ENCODE measurements around the gene SYNPO. TPM values are rescaled to one million over a fixed set of nuclear protein-coding genes. Genes with fewer than 3 reads are reported as not detected.
A peak's percentile ranks its signal among the peaks of the same experiment; 100 is the strongest.

The SYNPO gene
- polyA plus RNA-seq, 1 donor (not counting 4 experiments of a cell fraction or from before 2014, with no cell fraction given): 6.0 TPM

DNA sequence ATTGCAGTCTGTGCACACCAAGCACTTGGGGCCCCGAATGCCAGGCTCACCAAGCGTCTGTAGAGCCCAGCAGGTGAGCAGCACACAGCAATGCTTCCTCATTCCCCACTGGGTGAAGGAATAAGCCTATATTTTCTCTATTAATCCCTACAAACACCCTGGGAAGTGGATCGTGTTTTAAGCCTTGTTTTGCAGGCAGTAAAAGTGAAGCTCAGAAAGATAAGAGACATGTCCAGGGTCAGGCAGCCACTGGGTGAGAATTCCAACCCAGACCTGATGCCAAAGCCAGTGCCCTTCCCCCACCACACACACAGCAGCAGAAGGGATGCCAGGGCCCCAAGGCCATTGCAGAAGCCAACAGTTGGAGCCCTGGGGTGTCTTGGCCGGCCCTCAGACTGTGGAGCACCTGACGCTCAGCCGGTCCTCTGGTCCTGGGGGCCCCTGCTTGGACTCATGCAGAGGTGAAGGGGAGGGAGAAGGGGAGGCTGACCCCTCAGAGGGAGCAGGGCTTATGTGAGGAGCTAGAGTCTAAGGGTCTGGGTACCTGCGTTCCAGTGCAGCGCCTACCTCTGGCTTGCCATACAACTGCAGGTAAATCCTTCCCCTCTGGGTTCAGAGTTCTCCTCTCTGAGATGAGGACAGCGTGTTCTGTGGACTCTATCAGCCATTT, 26.3 kb upstream of the SYNPO start:
- Histone ChIP-seq H3K9ac (ENCODE audit: control insufficient read depth, extremely low read depth, insufficient read depth, low read length) (no peak overlapping the region), H3K27ac (ENCODE audit: control insufficient read depth, insufficient read depth, low read length) (no peak overlapping the region), H4K20me1 (ENCODE audit: control insufficient read depth, extremely low read depth, insufficient read depth, low read length) (no peaks in the 10 kb centered on the region), H3K4me2 (ENCODE audit: control insufficient read depth, extremely low read depth, insufficient read depth, low read depth, low read length) (no peak overlapping the region), H3K79me2 (ENCODE audit: control insufficient read depth, insufficient read depth, low read length) (no peaks in the 10 kb centered on the region), H2AFZ (ENCODE audit: control insufficient read depth, low read length) (no peak overlapping the region), H3K4me3 (ENCODE audit: control insufficient read depth in 2 of 3, extremely low read depth in 1 of 3, insufficient read depth in 2 of 3, low read depth in 1 of 3, low read length in 3 of 3) (no peak overlapping the region), H3K4me1 (ENCODE audit: control insufficient read depth, extremely low read depth, insufficient read depth, low read length) (peaks cover 14% of the 10 kb centered on the region), H3K36me3 (ENCODE audit: control insufficient read depth in 2 of 2, extremely low read depth in 1 of 2, insufficient read depth in 2 of 2, low read length in 2 of 2) (no peaks in the 10 kb centered on the region), H3K9me3 (ENCODE audit: control insufficient read depth, low read depth, low read length) (no peaks in the 10 kb centered on the region), H3K27me3 (ENCODE audit: control insufficient read depth, extremely low read depth, insufficient read depth, low read length) (peaks cover 8% of the 10 kb centered on the region), H3K9me1 (ENCODE audit: control insufficient read depth, extremely low read depth, insufficient read depth, low read length) (no peaks in the 10 kb centered on the region)
- FAIRE-seq (no peak), DNase-seq (ENCODE audit: low read depth, low spot score) (no peak)
- dilution Hi-C loops (cut with MboI; ENCODE audit: extremely low pct_ligation_motif_present, low sequenced_read_pairs): no loop called here
- no peak for TF ChIP-seq EZH2 (IDR thresholded peaks at IDR 0.05; ENCODE audit: low read length)
- TF ChIP-seq, protein P1, sequence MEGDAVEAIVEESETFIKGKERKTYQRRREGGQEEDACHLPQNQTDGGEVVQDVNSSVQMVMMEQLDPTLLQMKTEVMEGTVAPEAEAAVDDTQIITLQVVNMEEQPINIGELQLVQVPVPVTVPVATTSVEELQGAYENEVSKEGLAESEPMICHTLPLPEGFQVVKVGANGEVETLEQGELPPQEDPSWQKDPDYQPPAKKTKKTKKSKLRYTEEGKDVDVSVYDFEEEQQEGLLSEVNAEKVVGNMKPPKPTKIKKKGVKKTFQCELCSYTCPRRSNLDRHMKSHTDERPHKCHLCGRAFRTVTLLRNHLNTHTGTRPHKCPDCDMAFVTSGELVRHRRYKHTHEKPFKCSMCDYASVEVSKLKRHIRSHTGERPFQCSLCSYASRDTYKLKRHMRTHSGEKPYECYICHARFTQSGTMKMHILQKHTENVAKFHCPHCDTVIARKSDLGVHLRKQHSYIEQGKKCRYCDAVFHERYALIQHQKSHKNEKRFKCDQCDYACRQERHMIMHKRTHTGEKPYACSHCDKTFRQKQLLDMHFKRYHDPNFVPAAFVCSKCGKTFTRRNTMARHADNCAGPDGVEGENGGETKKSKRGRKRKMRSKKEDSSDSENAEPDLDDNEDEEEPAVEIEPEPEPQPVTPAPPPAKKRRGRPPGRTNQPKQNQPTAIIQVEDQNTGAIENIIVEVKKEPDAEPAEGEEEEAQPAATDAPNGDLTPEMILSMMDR (optimal IDR thresholded peaks at IDR 0.05 in 1 of 3, IDR thresholded peaks at IDR 0.05 in 1 of 3, conservative IDR thresholded peaks at IDR 0.05 in 1 of 3; ENCODE audit: extremely low read depth in 1 of 3, insufficient read depth in 2 of 3, low read length in 3 of 3): peak; percentile 30 to 32 (median 30)

DNA sequence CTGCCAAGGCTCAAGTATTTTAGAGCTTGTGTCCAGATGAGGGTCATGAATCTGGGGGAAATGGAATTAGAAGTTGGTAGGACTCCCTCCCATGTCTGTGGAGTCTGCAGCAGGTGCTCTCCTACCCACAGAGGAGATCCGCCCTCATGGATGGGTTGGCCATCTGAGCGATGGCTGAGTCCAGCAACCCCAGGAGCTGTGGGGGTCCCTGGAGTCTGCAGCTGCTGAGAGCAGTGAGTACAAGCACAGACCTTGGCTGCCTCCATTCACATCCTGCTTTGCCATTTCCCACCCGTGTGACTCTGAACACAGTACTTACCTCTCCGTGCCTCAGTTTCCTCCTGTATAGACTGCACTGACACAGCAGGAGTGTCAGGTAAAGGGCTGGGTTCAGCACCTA, 25.8 kb upstream of the SYNPO start:
- TF ChIP-seq, protein P1 (optimal IDR thresholded peaks at IDR 0.05 in 1 of 3, IDR thresholded peaks at IDR 0.05 in 1 of 3, conservative IDR thresholded peaks at IDR 0.05 in 1 of 3; ENCODE audit: extremely low read depth in 1 of 3, insufficient read depth in 2 of 3, low read length in 3 of 3): no peak
- no peak for TF ChIP-seq EZH2 (IDR thresholded peaks at IDR 0.05; ENCODE audit: low read length)
- Histone ChIP-seq H3K27ac (ENCODE audit: control insufficient read depth, insufficient read depth, low read length) (no peak overlapping the region), H3K4me3 (ENCODE audit: control insufficient read depth in 2 of 3, extremely low read depth in 1 of 3, insufficient read depth in 2 of 3, low read depth in 1 of 3, low read length in 3 of 3) (no peak overlapping the region), H3K4me2 (ENCODE audit: control insufficient read depth, extremely low read depth, insufficient read depth, low read depth, low read length) (peak overlapping the region; percentile 46), H4K20me1 (ENCODE audit: control insufficient read depth, extremely low read depth, insufficient read depth, low read length) (no peaks in the 10 kb centered on the region), H3K9me1 (ENCODE audit: control insufficient read depth, extremely low read depth, insufficient read depth, low read length) (no peaks in the 10 kb centered on the region), H3K27me3 (ENCODE audit: control insufficient read depth, extremely low read depth, insufficient read depth, low read length) (peaks cover 8% of the 10 kb centered on the region), H2AFZ (ENCODE audit: control insufficient read depth, low read length) (no peak overlapping the region), H3K4me1 (ENCODE audit: control insufficient read depth, extremely low read depth, insufficient read depth, low read length) (peaks cover 14% of the 10 kb centered on the region), H3K9ac (ENCODE audit: control insufficient read depth, extremely low read depth, insufficient read depth, low read length) (no peak overlapping the region), H3K79me2 (ENCODE audit: control insufficient read depth, insufficient read depth, low read length) (no peaks in the 10 kb centered on the region), H3K9me3 (ENCODE audit: control insufficient read depth, low read depth, low read length) (no peaks in the 10 kb centered on the region), H3K36me3 (ENCODE audit: control insufficient read depth in 2 of 2, extremely low read depth in 1 of 2, insufficient read depth in 2 of 2, low read length in 2 of 2) (no peaks in the 10 kb centered on the region)
- DNase-seq (ENCODE audit: low read depth, low spot score) (no peak), FAIRE-seq (no peak)
- dilution Hi-C loops (cut with MboI; ENCODE audit: extremely low pct_ligation_motif_present, low sequenced_read_pairs): no loop called here
